Stimulated activated CD4-positive, alpha-beta T cell treated with anti-CD3 and anti-CD28 coated beads, Interleukin-12 subunit alpha, Interleukin-12 subunit beta, amount 100 ng/mL, for 48 hours (primary cell): ENCODE results near the gene SDK2.

Source experiments
- DNase-seq, 3 donors: peaks; one replicate each; pipeline ENCODE4 v3.0.0-alpha.2; 2020; ENCODE audit warnings: low read depth in 2 of 3, low spot score in 1 of 3

Gene SDK2

GRCh38 chr17:73652886-73653480 is 8.7 kb upstream of the SDK2 start:
- no peak for DNase-seq

- no peak for DNase-seq
Measured at GRCh38 chr17:73650617-73651200, 6.5 kb upstream of the SDK2 start.

- no peak for DNase-seq
Measured at GRCh38 chr17:73650140-73650539, 5.9 kb upstream of the SDK2 start.

- no peak for DNase-seq
Measured at GRCh38 chr17:73648974-73649373, 4.7 kb upstream of the SDK2 start.

GRCh38 chr17:73648543-73648820 is 4.2 kb upstream of the SDK2 start:
- DNase-seq: no peak

GRCh38 chr17:73647772-73648542 is 3.7 kb upstream of the SDK2 start:
- DNase-seq: no peak

GRCh38 chr17:73647301-73647695 is 3.1 kb upstream of the SDK2 start:
- no peak for DNase-seq

- no peak for DNase-seq
Measured at GRCh38 chr17:73646409-73647300, 2.4 kb upstream of the SDK2 start.

GRCh38 chr17:73645050-73645871 is 1.0 kb upstream of the SDK2 start:
- no peak for DNase-seq

- DNase-seq: no peak
Measured at GRCh38 chr17:73643852-73644144, 447 bp downstream of the SDK2 start.

GRCh38 chr17:73643001-73643851 is 1.0 kb downstream of the SDK2 start:
- no peak for DNase-seq

- DNase-seq: no peak
Measured at GRCh38 chr17:73642659-73643000, 1.6 kb downstream of the SDK2 start.

GRCh38 chr17:73641826-73642600 is 2.2 kb downstream of the SDK2 start:
- DNase-seq: no peak

- DNase-seq: no peak
Measured at GRCh38 chr17:73640691-73641090, 3.6 kb downstream of the SDK2 start.

- no peak for DNase-seq
Measured at GRCh38 chr17:73639932-73640331, 4.3 kb downstream of the SDK2 start.

- DNase-seq: no peak
Measured at GRCh38 chr17:73639322-73639721, 4.9 kb downstream of the SDK2 start.

- no peak for DNase-seq
Measured at GRCh38 chr17:73638556-73638955, 5.7 kb downstream of the SDK2 start.

GRCh38 chr17:73637866-73638265 is 6.4 kb downstream of the SDK2 start:
- DNase-seq: no peak

GRCh38 chr17:73635101-73635817 is 9.0 kb downstream of the SDK2 start:
- DNase-seq: no peak
